Measurements from ENCODE around the gene RASIP1. TPM values are rescaled to one million over a fixed set of nuclear protein-coding genes. Genes with fewer than 3 reads are reported as not detected.

Gene RASIP1
- total and polyA plus RNA-seq, 4 donors, result 2.9 to 11.9 (median 10.0) TPM

GRCh38 chr19:48746738-48747575 is 6.5 kb upstream of the RASIP1 start, which contains the start of gene IZUMO1:
TSS of gene IZUMO1 (minus strand) at chr19:48746909. CDS start at chr19:48745859, 1,050 bp downstream.
- Histone ChIP-seq H3K27me3 (ENCODE audit: control insufficient read depth, insufficient read depth, low read length) (peaks cover 31% of the 10 kb centered on the region), H3K4me3 (ENCODE audit: low read depth, low read length) (peak within 1 kb of the TSS; percentile 55), H3K27ac (ENCODE audit: low read depth, low read length) (peak within 1 kb of the TSS; percentile 67), H3K36me3 (ENCODE audit: control insufficient read depth, insufficient read depth, low read length) (peaks cover 8% of the 10 kb centered on the region), H3K4me1 (ENCODE audit: control insufficient read depth, insufficient read depth, low read length) (peaks cover 12% of the 10 kb centered on the region), H3K9me3 (ENCODE audit: control insufficient read depth, insufficient read depth, low read length) (no peaks in the 10 kb centered on the region)
- peak in 5 of 6 donors; percentile 64 to 97 (median 79) for DNase-seq (ENCODE audit: low read depth in 4 of 6, low spot score in 6 of 6)
- WGBS (ENCODE audit: insufficient coverage), result under 1% methylated on average over 18 of the region's 31 CpGs

- Histone ChIP-seq H3K36me3 (ENCODE audit: control insufficient read depth, insufficient read depth, low read length) (peaks cover 8% of the 10 kb centered on the region), H3K27me3 (ENCODE audit: control insufficient read depth, insufficient read depth, low read length) (peaks cover 24% of the 10 kb centered on the region), H3K4me3 (ENCODE audit: low read depth, low read length) (no peak overlapping the region), H3K27ac (ENCODE audit: low read depth, low read length) (no peak overlapping the region), H3K9me3 (ENCODE audit: control insufficient read depth, insufficient read depth, low read length) (no peaks in the 10 kb centered on the region), H3K4me1 (ENCODE audit: control insufficient read depth, insufficient read depth, low read length) (peaks cover 19% of the 10 kb centered on the region)
- DNase-seq (ENCODE audit: low read depth in 4 of 6, low spot score in 6 of 6), result no peak
- 49% methylated on average over 8 of the region's 8 CpGs for WGBS (ENCODE audit: insufficient coverage)
These were observed 5.7 kb upstream of the RASIP1 start for GRCh38 chr19:48746110-48746509.

GRCh38 chr19:48745208-48745995 is 5.0 kb upstream of the RASIP1 start:
- no peak overlapping the region for H3K27ac ChIP-seq (ENCODE audit: low read depth, low read length)
- peak in 3 of 6 donors; percentile 43 to 93 (median 84) for DNase-seq (ENCODE audit: low read depth in 4 of 6, low spot score in 6 of 6)
- H3K36me3 ChIP-seq (ENCODE audit: control insufficient read depth, insufficient read depth, low read length), result peaks cover 3% of the 10 kb centered on the region
- H3K27me3 ChIP-seq (ENCODE audit: control insufficient read depth, insufficient read depth, low read length), result peaks cover 21% of the 10 kb centered on the region
- WGBS (ENCODE audit: insufficient coverage), result 17% methylated on average over 28 of the region's 33 CpGs
- no peaks in the 10 kb centered on the region for H3K9me3 ChIP-seq (ENCODE audit: control insufficient read depth, insufficient read depth, low read length)
- H3K4me3 ChIP-seq (ENCODE audit: low read depth, low read length), result no peak overlapping the region
- peaks cover 26% of the 10 kb centered on the region for H3K4me1 ChIP-seq (ENCODE audit: control insufficient read depth, insufficient read depth, low read length)

- no peak overlapping the region for H3K4me3 ChIP-seq (ENCODE audit: low read depth, low read length)
- DNase-seq (ENCODE audit: low read depth in 4 of 6, low spot score in 6 of 6), result no peak
- WGBS (ENCODE audit: insufficient coverage), result 100% methylated on average over 2 of the region's 11 CpGs
- no peaks in the 10 kb centered on the region for H3K36me3 ChIP-seq (ENCODE audit: control insufficient read depth, insufficient read depth, low read length)
- H3K9me3 ChIP-seq (ENCODE audit: control insufficient read depth, insufficient read depth, low read length), result no peaks in the 10 kb centered on the region
- H3K27ac ChIP-seq (ENCODE audit: low read depth, low read length), result no peak overlapping the region
- peaks cover 23% of the 10 kb centered on the region for H3K27me3 ChIP-seq (ENCODE audit: control insufficient read depth, insufficient read depth, low read length)
- H3K4me1 ChIP-seq (ENCODE audit: control insufficient read depth, insufficient read depth, low read length), result peaks cover 38% of the 10 kb centered on the region
These were observed 1.7 kb upstream of the RASIP1 start for GRCh38 chr19:48742096-48742495.

- 48% methylated on average over 23 of the region's 35 CpGs for WGBS (ENCODE audit: insufficient coverage)
- Histone ChIP-seq H3K4me1 (ENCODE audit: control insufficient read depth, insufficient read depth, low read length) (peaks cover 35% of the 10 kb centered on the region), H3K27ac (ENCODE audit: low read depth, low read length) (peak overlapping the region; percentile 19), H3K9me3 (ENCODE audit: control insufficient read depth, insufficient read depth, low read length) (no peaks in the 10 kb centered on the region), H3K4me3 (ENCODE audit: low read depth, low read length) (no peak overlapping the region), H3K36me3 (ENCODE audit: control insufficient read depth, insufficient read depth, low read length) (no peaks in the 10 kb centered on the region), H3K27me3 (ENCODE audit: control insufficient read depth, insufficient read depth, low read length) (peaks cover 18% of the 10 kb centered on the region)
- DNase-seq (ENCODE audit: low read depth in 4 of 6, low spot score in 6 of 6), result no peak
These were observed 954 bp upstream of the RASIP1 start for GRCh38 chr19:48741129-48741999.

GRCh38 chr19:48739404-48740163 is 826 bp downstream of the RASIP1 start:
- peak overlapping the region; percentile 19 for H3K27ac ChIP-seq (ENCODE audit: low read depth, low read length)
- peaks cover 3% of the 10 kb centered on the region for H3K36me3 ChIP-seq (ENCODE audit: control insufficient read depth, insufficient read depth, low read length)
- H3K9me3 ChIP-seq (ENCODE audit: control insufficient read depth, insufficient read depth, low read length), result no peaks in the 10 kb centered on the region
- 3% methylated on average over 45 of the region's 51 CpGs for WGBS (ENCODE audit: insufficient coverage)
- peak overlapping the region; percentile 27 for H3K4me3 ChIP-seq (ENCODE audit: low read depth, low read length)
- H3K27me3 ChIP-seq (ENCODE audit: control insufficient read depth, insufficient read depth, low read length), result peaks cover 12% of the 10 kb centered on the region
- peak in 2 of 6 donors; percentile 18 to 34 for DNase-seq (ENCODE audit: low read depth in 4 of 6, low spot score in 6 of 6)
- peaks cover 36% of the 10 kb centered on the region for H3K4me1 ChIP-seq (ENCODE audit: control insufficient read depth, insufficient read depth, low read length)

- under 1% methylated on average over 94 of the region's 96 CpGs for WGBS (ENCODE audit: insufficient coverage)
- no peaks in the 10 kb centered on the region for H3K9me3 ChIP-seq (ENCODE audit: control insufficient read depth, insufficient read depth, low read length)
- no peak overlapping the region for H3K27ac ChIP-seq (ENCODE audit: low read depth, low read length)
- H3K36me3 ChIP-seq (ENCODE audit: control insufficient read depth, insufficient read depth, low read length), result peaks cover 3% of the 10 kb centered on the region
- H3K4me1 ChIP-seq (ENCODE audit: control insufficient read depth, insufficient read depth, low read length), result peaks cover 36% of the 10 kb centered on the region
- peak in 5 of 6 donors; percentile 55 to 95 (median 78) for DNase-seq (ENCODE audit: low read depth in 4 of 6, low spot score in 6 of 6)
- peaks cover 12% of the 10 kb centered on the region for H3K27me3 ChIP-seq (ENCODE audit: control insufficient read depth, insufficient read depth, low read length)
- H3K4me3 ChIP-seq (ENCODE audit: low read depth, low read length), result peak overlapping the region; percentile 36
These were observed 1.6 kb downstream of the RASIP1 start for GRCh38 chr19:48738557-48739403.

- H3K27me3 ChIP-seq (ENCODE audit: control insufficient read depth, insufficient read depth, low read length), result peaks cover 12% of the 10 kb centered on the region
- H3K36me3 ChIP-seq (ENCODE audit: control insufficient read depth, insufficient read depth, low read length), result peaks cover 3% of the 10 kb centered on the region
- no peak for DNase-seq (ENCODE audit: low read depth in 4 of 6, low spot score in 6 of 6)
- peaks cover 36% of the 10 kb centered on the region for H3K4me1 ChIP-seq (ENCODE audit: control insufficient read depth, insufficient read depth, low read length)
- H3K4me3 ChIP-seq (ENCODE audit: low read depth, low read length), result no peak overlapping the region
- 50% methylated on average over 13 of the region's 22 CpGs for WGBS (ENCODE audit: insufficient coverage)
- no peaks in the 10 kb centered on the region for H3K9me3 ChIP-seq (ENCODE audit: control insufficient read depth, insufficient read depth, low read length)
- no peak overlapping the region for H3K27ac ChIP-seq (ENCODE audit: low read depth, low read length)
These were observed 2.9 kb downstream of the RASIP1 start for GRCh38 chr19:48737360-48737998.

All from spinal cord (tissue), 10 donors.